ENCODE measurements around the gene SHC3. TPM values are rescaled to one million over a fixed set of nuclear protein-coding genes. Genes with fewer than 3 reads are reported as not detected.

Gene SHC3
- total and polyA plus RNA-seq, 2 donors (not counting 3 experiments of a cell fraction or from before 2014, with no cell fraction given) = 1.0 to 2.0 TPM

- Histone ChIP-seq H2AFZ (ENCODE audit: low read depth, low read length) (no peak overlapping the region), H3K4me3 (replicated peaks in 1 of 3; ENCODE audit: insufficient read depth in 1 of 3, low read depth in 1 of 3, low read length in 3 of 3) (no peak overlapping the region), H3K27ac (ENCODE audit: insufficient read depth, low read depth, low read length) (no peak overlapping the region), H3K79me2 (ENCODE audit: control insufficient read depth, insufficient read depth, low read length) (peaks cover 48% of the 10 kb centered on the region), H3K4me1 (ENCODE audit: control insufficient read depth, extremely low read depth, insufficient read depth, low read length) (no peaks in the 10 kb centered on the region), H3K4me2 (ENCODE audit: insufficient read depth, low read length) (no peak overlapping the region), H3K27me3 (ENCODE audit: control insufficient read depth in 2 of 2, insufficient read depth in 2 of 2, low read length in 2 of 2) (no peaks in the 10 kb centered on the region), H3K9ac (replicated peaks; ENCODE audit: extremely low read depth, insufficient read depth, low read length) (no peak overlapping the region), H3K9me3 (replicated peaks; ENCODE audit: control insufficient read depth, insufficient read depth, low read length) (no peaks in the 10 kb centered on the region), H3K9me1 (replicated peaks; ENCODE audit: control insufficient read depth, extremely low read depth, insufficient read depth, low read length) (no peaks in the 10 kb centered on the region), H3K36me3 (ENCODE audit: control insufficient read depth in 2 of 2, extremely low read depth in 1 of 2, insufficient read depth in 2 of 2, low read length in 2 of 2) (peaks cover 2 to 4% of the 10 kb centered on the region in 2 experiments), H4K20me1 (replicated peaks; ENCODE audit: control insufficient read depth, extremely low read depth, insufficient read depth, low read length) (no peaks in the 10 kb centered on the region)
- TF ChIP-seq MYC (IDR thresholded peaks at IDR 0.05; ENCODE audit: low read depth, low read length) (no peak), MAX (IDR thresholded peaks at IDR 0.05; ENCODE audit: insufficient read depth, insufficient read length) (no peak), EZH2 (IDR thresholded peaks at IDR 0.05; ENCODE audit: borderline replicate concordance, low read depth, low read length, severe bottlenecking) (no peak), GATA2 (IDR thresholded peaks at IDR 0.05; ENCODE audit: insufficient read depth, insufficient read length, low read depth, low read length) (no peak)
- FAIRE-seq (no peak), DNase-seq (ENCODE audit: low read depth, low spot score) (no peak)
- POLR2A ChIA-PET = no interaction called here
- CTCF ChIA-PET = interaction anchor here (0.6 to 3.6 kb wide), 33 partner anchors 8 to 1049 kb away, joined by 3 to 75 read pairs (median 4); partner anchors contain the start of gene S1PR3
- intact Hi-C loops (cut with micrococcal nuclease) (loop anchor here (1.0 to 2.0 kb wide), 2 partner anchors 255 to 278 kb away; no protein-coding TSS in a partner anchor), dilution Hi-C loops (cut with MboI; ENCODE audit: extremely low pct_ligation_motif_present, low sequenced_read_pairs) (no loop called here)
- BruUV-seq (replicated peaks) = no TSS peak
Measured at GRCh38 chr9:89000371-89000781, 178.2 kb downstream of the SHC3 start.

GRCh38 chr9:88998911-88999310 is 179.7 kb downstream of the SHC3 start:
- peaks cover 14% of the 10 kb centered on the region for H3K4me1 ChIP-seq (ENCODE audit: control insufficient read depth, extremely low read depth, insufficient read depth, low read length)

More at GRCh38 chr9:88998911-88999310, 179.7 kb downstream of the SHC3 start:
- H3K9ac ChIP-seq (replicated peaks; ENCODE audit: extremely low read depth, insufficient read depth, low read length) = no peak overlapping the region
- no peak overlapping the region for H3K4me3 ChIP-seq (replicated peaks in 1 of 3; ENCODE audit: insufficient read depth in 1 of 3, low read depth in 1 of 3, low read length in 3 of 3)
- H2AFZ ChIP-seq (ENCODE audit: low read depth, low read length) = no peak overlapping the region
- peak; percentile 15 for DNase-seq (ENCODE audit: low read depth, low spot score)
- no TSS peak for BruUV-seq (replicated peaks)
- H3K79me2 ChIP-seq (ENCODE audit: control insufficient read depth, insufficient read depth, low read length) = peaks cover 62% of the 10 kb centered on the region
- H4K20me1 ChIP-seq (replicated peaks; ENCODE audit: control insufficient read depth, extremely low read depth, insufficient read depth, low read length) = no peaks in the 10 kb centered on the region
- H3K27ac ChIP-seq (ENCODE audit: insufficient read depth, low read depth, low read length) = no peak overlapping the region
- TF ChIP-seq MYC (IDR thresholded peaks at IDR 0.05; ENCODE audit: low read depth, low read length) (no peak), CTCF (IDR thresholded peaks at IDR 0.05; ENCODE audit: extremely low read depth in 1 of 2, insufficient read depth in 1 of 2, low read depth in 1 of 2, low read length in 2 of 2) (no peak), POLR2AphosphoS5 (IDR thresholded peaks at IDR 0.05; ENCODE audit: insufficient read depth, low read depth, low read length) (no peak), POLR2A (IDR thresholded peaks at IDR 0.05; ENCODE audit: low read depth, low read length) (no peak), FOS (IDR thresholded peaks at IDR 0.05; ENCODE audit: borderline replicate concordance, insufficient read depth, low read length) (no peak), JUN (IDR thresholded peaks at IDR 0.05; ENCODE audit: borderline replicate concordance, insufficient read depth, insufficient read length, low read depth) (no peak), MAX (IDR thresholded peaks at IDR 0.05; ENCODE audit: insufficient read depth, insufficient read length) (no peak), GATA2 (IDR thresholded peaks at IDR 0.05; ENCODE audit: insufficient read depth, insufficient read length, low read depth, low read length) (no peak), EZH2 (IDR thresholded peaks at IDR 0.05; ENCODE audit: borderline replicate concordance, low read depth, low read length, severe bottlenecking) (no peak)
- intact Hi-C loops (cut with micrococcal nuclease) = no loop called here
- H3K4me2 ChIP-seq (ENCODE audit: insufficient read depth, low read length) = no peak overlapping the region
- no peaks in the 10 kb centered on the region for H3K9me3 ChIP-seq (replicated peaks; ENCODE audit: control insufficient read depth, insufficient read depth, low read length)
- H3K9me1 ChIP-seq (replicated peaks; ENCODE audit: control insufficient read depth, extremely low read depth, insufficient read depth, low read length) = no peaks in the 10 kb centered on the region
- dilution Hi-C loops (cut with MboI; ENCODE audit: extremely low pct_ligation_motif_present, low sequenced_read_pairs) = no loop called here
- ChIA-PET CTCF (interaction anchor here (0.6 to 1.3 kb wide), 4 partner anchors 217 to 420 kb away, joined by 3 to 9 read pairs (median 3); no protein-coding TSS in a partner anchor), POLR2A (no interaction called here)
- H3K27me3 ChIP-seq (ENCODE audit: control insufficient read depth in 2 of 2, insufficient read depth in 2 of 2, low read length in 2 of 2) = no peaks in the 10 kb centered on the region
- H3K36me3 ChIP-seq (ENCODE audit: control insufficient read depth in 2 of 2, extremely low read depth in 1 of 2, insufficient read depth in 2 of 2, low read length in 2 of 2) = peaks cover 2 to 4% of the 10 kb centered on the region in 2 experiments
- no peak for FAIRE-seq
